ENCODE data around the gene LZTS2.
"Not testable (repeated sequence)": the region's sequence is repeated elsewhere in the genome, so short reads cannot be mapped to it uniquely, and the experiment has no call there.

LZTS2 gene

GRCh38 chr10:100999742-101000126 lies at the start of gene LZTS2:
TSS of gene LZTS2 (plus strand) at chr10:100999808. CDS start at chr10:101002539, 2,731 bp downstream.
- no peak for DNase-seq

- DNase-seq, result no peak
Observed at GRCh38 chr10:100960251-100960650, 39.4 kb upstream of the LZTS2 start.

GRCh38 chr10:100962351-100963080 lies 37.1 kb upstream of the LZTS2 start:
- no peak for DNase-seq

DNA sequence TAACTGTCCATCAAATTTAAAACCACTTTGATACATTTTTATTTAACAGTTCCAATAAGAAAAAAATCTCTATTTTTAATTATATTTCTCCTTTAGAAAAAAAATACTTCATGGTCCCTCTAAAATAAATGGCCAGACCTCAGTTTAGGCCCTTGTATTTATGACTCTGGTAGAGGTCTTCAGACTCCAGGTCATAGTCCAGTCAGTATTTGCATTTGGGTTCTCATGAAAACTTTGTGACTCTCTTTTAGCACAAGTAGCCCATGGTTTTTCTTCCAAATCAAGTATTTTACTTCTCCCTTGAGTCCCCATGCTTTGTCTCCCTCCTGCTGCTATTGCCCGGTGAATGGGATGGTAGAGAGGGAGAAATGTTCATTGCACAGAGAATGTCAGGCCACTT lies 35.8 kb upstream of the LZTS2 start:
- no peak for DNase-seq

DNA sequence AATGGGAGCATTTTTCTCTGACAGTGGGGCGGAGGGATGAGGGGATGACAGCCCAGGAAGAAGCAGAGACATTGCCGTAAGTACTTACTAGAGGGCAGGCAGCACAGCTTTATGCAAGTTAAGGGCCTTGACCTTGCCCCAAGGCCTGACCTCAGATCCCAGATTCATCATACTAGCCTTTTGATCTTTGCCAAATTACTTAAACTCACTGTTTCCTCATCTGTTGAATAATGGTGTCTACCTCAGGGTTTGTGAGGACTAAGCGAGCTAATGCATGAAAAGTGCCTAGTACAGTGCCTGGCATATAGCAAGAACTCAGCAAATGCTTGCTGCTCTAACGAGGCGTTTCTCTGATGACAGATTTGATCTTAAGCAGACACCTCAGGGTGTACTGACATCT lies 33.8 kb upstream of the LZTS2 start:
- no peak for DNase-seq

GRCh38 chr10:100966887-100967286 lies 32.7 kb upstream of the LZTS2 start:
- DNase-seq, result no peak

- DNase-seq, result peak; percentile 35
Observed at GRCh38 chr10:100967332-100967731, 32.3 kb upstream of the LZTS2 start.

DNA sequence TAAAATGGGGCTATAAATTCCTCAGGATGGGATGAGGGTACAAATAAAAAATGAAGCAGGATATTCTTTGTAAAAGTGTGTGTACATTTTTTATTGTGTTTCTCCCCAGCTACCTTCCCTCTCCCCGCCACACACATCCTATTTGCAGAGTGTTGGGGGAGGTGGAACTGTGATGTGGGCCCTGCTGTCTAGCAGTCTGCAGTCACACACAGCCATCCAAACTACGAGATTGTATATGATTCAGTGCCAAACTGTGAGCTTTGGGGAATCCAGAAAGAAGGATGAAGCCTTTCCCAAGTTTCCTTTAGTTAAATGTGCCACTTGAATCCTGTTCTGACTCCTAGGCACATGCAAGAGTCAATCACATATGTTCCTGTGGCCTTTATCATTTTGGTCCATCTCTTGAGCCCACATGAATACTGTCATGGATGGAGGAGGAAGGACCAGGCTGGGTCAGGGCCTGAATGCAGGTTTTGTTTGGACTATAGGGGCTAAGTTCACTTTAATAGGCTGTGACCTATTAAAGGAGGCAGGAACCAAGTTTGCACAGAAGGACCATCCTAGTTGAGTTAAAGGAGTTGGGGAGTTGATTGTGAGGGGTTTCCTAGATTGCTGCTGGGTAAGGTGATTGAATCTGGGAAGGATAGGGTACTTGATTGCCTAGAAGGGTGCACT lies 31.4 kb upstream of the LZTS2 start:
- no peak for DNase-seq

DNA sequence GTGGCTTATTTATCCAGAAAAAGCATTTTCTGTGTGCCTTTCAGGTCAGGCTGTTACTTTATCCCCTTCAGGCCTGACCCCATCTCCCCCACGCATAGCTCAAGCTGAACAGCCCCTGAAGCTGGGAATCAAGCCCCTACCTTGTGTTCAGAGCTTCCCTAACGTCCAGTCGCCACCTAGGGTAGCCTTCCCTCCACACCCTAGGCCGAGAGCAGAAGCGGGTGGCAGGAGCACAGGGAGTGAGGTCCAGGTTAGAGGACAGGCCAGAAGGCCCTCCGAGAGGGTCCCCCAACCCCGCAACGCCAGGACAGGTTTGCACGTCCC lies 30.8 kb upstream of the LZTS2 start:
- DNase-seq, result no peak

DNA sequence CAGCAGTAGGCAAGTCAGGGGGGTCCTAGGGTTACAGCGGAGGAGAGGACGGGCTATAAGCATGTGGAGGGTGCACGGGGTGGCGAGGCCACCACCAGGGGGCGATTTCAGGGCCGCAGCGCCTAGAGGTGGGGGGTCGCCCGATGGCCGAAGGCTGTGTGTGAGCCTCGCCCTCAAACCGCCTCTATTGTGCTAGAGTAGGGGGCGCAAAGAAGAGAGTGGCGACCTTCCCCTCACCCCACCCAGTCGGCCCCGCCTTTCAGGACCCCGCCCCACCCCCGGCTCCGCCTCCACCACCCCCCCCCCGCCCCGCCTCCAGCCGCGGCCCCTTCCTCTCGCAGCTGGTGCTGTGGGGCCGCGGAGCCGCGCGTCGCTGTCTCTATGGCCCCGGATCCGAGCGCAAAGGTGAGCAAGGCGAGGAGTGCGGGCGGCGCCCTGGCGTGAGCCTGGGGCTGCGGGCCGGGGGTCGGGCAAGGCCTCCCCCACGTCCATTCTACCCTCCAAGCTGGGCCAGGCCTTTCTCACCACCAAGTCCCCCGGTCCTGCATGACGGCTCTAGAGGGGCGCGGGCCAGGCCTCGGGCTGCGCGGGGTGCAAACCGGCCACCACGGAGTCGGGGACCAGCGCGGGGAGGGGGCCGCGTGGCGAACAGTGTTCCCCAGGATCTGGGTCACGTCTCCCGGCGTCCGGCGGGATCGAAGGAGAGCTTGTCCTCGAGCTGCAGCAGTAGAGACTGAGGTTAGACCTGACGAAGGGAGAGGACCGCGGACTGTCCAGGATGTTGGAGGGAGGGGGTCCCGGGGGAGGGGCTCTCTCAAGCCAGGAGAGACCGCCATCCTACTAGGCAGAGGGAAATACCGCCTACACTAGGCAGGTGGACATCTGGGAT lies 30.2 kb upstream of the LZTS2 start, which contains the start of gene SEMA4G:
Gene SEMA4G, plus strand, starts transcription at position 318 of the 889 bp plus-strand sequence. CDS start 3,409 bp downstream, outside the sequence.
- DNase-seq, result peak; percentile 71

DNA sequence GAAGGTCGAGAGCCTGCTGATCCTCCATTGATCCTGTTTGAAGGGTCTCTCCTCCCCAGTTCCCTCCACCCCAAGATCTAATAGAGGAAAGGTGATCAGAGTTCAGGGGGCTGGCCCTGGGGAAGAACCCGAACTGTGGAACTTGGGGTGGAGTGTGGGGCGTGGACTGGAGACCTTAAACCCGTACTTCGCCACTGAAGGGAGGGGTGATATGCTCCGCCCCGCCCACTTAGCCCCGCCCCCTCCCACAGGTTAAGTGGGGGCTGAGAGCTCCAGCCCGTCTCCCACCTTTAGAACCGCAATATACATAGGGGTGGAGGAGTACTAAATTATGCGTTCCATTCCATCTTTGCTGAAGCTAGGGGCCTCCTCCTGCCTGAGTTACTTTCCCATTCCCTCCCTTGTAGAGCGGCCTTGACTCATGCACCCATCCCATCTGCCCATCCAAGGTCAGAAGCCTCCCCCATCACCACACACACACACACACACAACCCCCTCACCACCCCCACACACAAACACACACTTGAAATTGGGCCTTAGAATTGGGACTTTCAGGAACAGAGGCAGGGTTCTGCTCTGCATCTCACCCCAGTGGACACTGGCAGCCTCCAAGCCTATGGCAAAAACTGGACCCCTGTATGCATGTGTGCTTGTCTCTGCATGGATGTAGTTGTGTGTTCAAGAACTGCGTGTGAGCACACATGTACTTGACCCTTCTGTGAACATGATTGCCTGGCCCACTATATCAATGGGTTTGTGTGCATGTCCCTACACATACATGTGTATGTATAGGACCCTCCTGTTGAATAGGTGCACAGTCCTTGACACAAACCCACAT lies 29.3 kb upstream of the LZTS2 start:
- DNase-seq, result peak; percentile 53

- no peak for DNase-seq
Observed at GRCh38 chr10:100970914-100971811, 28.4 kb upstream of the LZTS2 start.

GRCh38 chr10:100972115-100972903 lies 27.3 kb upstream of the LZTS2 start:
- DNase-seq, result no peak

DNA sequence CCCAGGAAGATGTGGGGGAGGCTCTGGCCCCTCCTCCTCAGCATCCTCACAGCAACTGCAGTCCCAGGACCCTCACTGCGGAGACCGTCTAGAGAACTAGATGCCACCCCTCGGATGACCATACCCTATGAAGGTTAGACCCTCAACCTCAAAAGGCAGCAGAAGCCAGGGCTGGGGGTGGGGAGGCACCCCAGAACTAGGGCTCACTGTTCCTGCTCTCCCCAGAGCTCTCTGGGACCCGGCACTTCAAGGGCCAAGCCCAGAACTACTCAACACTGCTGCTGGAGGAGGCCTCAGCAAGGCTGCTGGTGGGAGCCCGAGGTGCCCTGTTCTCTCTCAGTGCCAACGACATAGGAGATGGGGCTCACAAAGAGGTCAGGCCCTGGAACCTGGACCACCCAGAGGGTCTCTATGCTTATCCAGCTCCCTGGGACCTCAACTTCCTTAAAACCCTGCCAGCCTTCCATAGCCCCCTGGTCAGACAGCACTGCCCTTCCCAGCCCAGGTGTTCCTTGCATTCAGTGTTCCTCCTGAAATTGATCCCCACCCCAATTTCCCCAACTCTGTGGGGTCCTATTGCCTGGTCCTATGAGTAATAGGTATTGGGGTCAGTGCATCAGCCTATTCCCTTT lies 26.6 kb upstream of the LZTS2 start:
- DNase-seq, result no peak

GRCh38 chr10:100975397-100975796 lies 24.2 kb upstream of the LZTS2 start:
- not testable (repeated sequence) for DNase-seq

GRCh38 chr10:100976906-100977305 lies 22.7 kb upstream of the LZTS2 start:
- no peak for DNase-seq

- no peak for DNase-seq
Observed at GRCh38 chr10:100977436-100977835, 22.2 kb upstream of the LZTS2 start.

- DNase-seq, result no peak
Observed at GRCh38 chr10:100978121-100978900, 21.3 kb upstream of the LZTS2 start.

DNA sequence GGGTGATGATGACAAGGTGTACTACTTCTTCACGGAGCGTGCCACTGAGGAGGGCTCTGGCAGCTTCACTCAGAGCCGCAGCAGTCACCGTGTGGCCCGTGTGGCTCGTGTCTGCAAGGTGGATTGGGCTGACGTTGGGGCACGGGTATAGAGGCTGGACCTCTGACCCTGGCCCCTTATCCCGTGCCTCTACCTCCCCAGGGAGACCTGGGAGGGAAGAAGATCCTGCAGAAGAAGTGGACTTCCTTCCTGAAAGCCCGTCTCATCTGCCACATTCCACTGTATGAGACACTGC lies 20.8 kb upstream of the LZTS2 start:
- DNase-seq, result no peak
